Cerebellar nuclear complex (tissue), 1 donor: ENCODE data around the gene FRMD4A.
"Not testable (repeated sequence)": the region's sequence is repeated elsewhere in the genome, so short reads cannot be mapped to it uniquely, and the experiment has no call there.

Source experiments
- DNase-seq, 2 experiments: peaks; one replicate each; lab custom pipeline; 2025; lab: John Stamatoyannopoulos, UW

FRMD4A gene

GRCh38 chr10:14056610-14057332 lies 274.0 kb downstream of the FRMD4A start:
- no peak for DNase-seq

- no peak for DNase-seq
Measured at GRCh38 chr10:14052931-14053330, 277.8 kb downstream of the FRMD4A start.

- no peak for DNase-seq
Measured at GRCh38 chr10:14050598-14050997, 280.1 kb downstream of the FRMD4A start.

DNA sequence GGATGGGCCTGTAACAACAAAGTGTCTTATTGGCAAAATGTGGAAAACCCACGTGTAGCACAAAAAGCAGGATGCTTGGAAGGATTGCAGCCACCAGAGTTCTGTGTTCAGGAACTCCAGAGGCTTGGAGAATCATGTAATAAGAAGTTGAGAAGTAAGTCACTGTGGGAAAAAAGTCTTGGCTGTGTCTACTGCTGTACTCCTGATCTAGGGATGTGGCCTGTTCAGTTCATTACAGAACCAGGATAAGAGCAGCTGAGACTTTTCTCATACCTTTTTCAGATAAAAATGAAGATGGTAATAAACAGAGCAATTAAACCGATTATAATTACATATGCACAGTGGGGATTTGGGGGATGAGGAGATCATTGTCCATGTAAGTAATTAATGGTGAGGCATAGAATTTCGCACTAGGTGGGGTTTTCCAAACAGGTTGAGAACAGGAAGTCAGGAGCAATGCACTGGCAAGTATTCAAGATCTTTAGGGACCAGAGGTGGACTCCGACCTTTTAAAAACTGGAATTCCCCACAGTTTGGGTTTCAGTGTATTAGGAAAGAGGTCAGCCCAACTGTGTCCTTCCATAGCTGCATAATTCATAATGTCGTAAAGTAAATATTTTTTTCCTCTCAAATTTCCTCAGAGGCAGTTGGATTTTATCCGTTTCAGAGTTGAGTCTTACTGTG lies 281.7 kb downstream of the FRMD4A start:
- no peak for DNase-seq

- no peak for DNase-seq
Measured at GRCh38 chr10:14047431-14047830, 283.3 kb downstream of the FRMD4A start.

DNA sequence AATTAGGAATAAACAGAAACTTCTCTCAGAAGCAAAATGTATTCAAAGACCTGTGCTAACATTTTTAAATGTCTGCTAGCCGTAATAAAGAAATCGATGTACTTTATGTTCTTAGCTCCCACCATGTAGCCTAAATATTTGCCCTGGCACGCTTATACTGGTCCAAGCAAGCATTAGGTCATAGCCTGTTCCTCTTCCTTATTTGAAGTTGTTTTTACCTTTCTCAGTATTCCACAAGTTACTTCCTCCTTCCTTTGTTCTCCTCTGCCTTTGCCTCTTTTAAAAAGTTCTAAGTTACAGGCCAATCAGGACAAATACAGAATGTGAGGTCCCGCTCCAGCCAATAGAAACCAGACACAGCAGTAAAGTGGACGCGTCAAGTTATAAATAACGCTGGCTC lies 288.7 kb downstream of the FRMD4A start:
- not testable (repeated sequence) for DNase-seq

DNA sequence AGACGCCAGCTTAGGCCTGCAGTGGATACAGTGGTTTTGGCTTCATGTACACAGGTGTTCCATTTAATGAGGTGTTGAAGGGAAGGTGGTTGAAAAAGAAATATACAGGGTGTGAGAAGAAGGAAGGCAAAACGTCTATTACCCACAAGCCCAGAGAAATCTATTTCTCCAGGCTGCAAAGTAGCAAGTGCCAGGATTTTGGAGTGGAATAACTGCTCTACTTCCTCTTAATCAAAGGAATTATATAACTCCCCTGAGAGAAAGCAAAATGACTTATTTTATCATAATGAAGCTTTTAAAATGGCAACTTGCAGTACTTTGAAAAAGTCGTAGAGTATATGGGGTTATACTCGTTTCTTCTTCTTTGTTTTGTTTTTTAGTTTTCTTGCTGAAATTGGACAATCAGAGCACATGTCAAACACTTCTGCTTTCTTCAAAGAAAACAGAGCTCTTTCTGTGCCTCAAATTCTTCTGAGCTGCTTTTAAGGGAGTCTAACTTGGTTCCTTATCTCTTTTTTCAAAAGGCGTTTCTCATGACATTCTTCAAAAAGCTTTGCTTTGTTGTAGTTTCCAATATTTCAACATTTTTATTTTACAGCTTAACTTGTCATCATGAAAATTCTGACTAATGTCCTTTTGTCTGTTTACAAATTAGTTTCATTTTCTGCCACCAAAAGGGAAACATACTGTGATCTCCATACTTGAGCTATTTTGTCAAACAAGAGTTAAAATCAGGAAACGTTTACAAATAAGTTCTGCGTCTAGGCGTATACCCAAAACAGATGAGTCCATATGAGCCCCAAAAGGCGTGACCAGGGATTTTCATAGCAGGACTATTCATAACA lies 289.7 kb downstream of the FRMD4A start:
- no peak for DNase-seq

- DNase-seq, result no peak
Measured at GRCh38 chr10:14039968-14040668, 290.6 kb downstream of the FRMD4A start.

DNA sequence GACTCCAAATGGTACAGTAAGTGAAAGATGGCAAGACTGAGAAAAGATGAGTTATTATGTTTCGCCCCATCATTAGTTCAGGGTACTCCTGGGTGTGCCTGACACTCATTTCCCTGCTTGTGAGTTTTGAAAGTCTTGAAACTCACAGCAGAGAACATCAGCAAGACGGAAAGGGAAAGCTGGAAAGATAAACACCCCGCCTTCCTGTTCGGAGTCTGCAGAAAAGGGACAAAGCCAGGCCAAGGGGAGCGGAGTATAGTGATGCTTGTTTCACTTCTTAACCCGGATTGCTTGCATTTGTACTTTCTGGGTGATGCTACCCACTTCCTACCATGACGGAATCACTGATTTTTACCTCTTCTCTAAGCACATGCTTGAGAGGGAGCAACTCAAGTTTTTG lies 294.5 kb downstream of the FRMD4A start:
- DNase-seq, result no peak

DNA sequence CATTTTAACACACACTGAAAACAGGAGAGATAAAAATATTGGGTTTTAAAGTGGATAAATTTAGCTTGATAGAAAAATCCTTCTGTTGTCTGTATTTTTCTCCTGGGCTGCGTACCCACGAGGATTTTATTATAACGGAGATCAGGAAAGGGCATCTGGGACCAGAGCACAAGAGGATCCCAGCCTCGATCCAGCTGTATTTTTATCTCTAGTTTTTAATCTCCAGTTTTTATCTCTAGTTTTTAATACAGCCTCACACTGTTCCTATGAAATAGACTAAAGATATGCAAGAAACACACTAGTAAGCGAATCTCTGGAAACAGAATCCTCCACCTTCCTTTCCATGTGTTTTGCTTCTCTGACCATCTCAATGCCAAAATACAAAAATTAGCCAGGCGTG lies 295.2 kb downstream of the FRMD4A start:
- no peak for DNase-seq

DNA sequence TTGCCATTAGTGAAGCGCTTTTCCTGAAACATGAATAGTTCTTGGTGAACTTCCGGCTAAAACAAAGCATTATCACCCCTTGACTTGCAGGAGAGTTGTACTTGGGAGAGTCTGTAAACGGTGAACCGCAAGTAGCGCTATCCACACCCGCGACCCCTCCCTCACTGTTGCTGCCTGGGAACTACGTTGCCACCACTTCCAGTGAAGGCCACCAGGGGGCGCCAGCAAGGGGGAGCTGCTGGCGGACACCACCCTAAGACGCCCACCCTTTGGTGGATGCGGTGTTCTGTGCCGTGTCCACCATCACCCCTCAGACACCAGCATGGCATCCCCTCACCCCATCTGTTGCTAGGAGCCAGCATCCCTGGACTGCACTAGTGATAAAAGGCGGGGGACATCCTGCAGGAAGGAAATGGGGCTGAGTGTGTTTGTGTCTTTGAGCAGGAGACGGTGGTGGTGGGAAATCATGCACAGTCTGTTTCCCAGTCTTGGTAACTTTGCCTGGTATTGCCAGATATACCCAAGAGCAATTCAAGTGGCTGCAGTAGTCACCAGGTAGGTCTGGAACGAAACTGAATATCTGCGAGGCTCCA lies 298.2 kb downstream of the FRMD4A start:
- no peak for DNase-seq

DNA sequence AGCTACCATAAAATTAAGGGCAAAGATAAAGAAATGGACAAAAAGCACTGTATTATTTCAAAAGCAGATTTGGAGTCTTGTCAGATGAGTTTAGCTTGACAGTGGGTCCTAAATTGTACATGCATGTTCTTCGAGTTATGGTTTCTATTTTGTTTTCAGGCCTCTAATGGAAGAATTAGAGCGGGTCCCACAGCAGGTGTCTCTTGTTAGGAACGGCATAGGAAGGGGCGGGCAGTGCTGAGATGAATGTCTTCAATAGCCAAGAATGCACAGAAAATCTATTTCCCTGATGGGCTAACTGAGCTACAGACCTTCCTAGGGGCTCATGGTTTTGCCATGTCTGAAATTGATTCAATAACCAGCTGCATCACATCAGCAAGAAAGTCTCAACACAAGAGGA lies 304.4 kb downstream of the FRMD4A start:
- no peak for DNase-seq

DNA sequence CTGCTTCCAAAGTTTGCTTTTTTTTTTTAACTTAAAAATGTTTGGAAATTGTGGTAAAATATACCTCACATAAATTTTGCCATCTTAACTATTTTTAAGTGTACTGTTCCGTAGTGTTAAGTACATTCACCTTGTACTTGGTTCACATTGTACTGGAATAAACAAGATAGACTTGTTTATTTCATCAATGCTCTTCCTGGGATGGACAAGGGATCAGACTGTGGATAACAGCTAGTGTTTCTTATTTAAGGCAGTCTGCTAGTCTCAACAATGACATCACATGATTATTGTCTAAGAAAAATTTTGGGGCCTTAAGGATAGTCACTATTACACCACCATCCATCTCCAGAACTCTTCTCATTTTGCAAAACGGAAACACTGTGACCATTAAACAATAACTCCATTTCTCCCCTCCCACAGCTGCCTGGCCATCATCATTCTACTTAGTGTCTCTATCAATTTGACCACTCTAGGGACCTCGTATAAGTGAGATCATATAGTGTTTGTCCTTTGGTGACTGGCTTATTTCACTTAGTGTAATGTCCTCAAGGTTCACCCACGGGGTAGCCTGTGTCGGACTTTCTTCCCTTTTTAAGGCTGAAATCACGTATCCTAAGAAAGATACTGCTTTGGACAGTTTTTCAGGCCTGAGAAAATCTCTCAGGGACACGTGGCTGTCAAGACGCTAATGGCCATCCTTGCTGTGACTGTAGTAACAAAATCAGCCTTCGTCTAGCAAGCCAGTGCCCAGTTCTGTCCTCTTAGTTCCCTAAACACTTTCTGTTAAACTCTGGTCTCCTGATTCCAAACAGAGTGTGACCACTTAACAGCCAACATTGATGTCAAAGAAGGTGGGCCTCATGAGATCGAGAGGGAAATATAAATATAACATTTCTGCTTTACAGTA lies 305.2 kb downstream of the FRMD4A start:
- no peak for DNase-seq

GRCh38 chr10:14024329-14025202 lies 306.2 kb downstream of the FRMD4A start:
- DNase-seq, result no peak

- no peak for DNase-seq
Measured at GRCh38 chr10:14023673-14024328, 306.9 kb downstream of the FRMD4A start.

DNA sequence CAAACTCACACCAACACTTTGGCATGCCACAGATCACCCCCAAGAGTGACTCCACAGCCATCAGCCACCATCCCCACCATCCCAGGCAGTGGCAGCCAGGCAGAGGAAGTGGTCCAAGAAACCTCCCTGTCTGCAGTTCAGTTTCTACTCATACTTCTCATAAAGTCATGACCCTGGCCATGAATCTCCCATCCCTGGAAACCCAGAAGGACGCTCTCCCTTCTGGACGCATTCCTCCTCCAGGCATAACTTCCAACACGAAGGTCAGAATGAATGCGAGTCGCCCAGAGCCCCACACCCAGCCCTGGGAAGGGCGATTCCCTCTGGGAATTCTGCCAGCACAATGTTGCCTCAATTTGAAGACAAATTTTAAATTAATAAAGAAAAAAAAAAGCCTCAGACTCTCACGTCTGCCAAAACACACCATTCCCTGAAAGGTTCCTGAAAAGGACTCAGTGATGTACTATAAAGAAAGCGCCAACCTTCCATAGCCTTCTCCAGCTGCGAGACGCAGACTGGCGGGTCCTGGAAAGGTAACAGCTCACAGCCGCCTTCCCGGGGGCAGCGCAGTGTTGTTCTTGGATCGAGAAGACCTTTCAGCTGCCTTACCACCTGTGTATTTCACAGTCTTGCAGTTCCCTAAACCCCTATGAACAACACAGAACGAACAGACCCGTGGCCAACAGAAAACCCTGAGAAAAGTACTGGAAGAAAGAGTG lies 307.6 kb downstream of the FRMD4A start:
- no peak for DNase-seq

DNA sequence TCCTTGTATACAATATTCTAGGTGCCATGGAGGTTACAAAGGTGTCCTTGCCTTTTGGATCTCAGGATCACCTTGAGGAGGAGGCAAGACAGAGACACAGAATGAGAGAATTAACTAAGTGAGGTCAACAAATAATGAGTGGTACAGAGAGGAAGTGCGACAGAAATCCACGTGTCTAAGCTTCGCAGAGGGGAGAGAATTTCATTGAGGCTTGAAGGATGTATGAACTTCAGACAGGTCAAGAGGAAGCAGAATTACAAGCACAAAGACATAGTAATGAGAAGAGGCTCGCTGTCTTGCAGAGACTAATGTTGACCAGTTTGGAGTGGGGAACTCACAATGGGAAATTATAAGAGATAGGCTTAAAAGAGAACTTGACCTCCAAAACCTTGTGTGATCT lies 308.7 kb downstream of the FRMD4A start:
- no peak for DNase-seq

DNA sequence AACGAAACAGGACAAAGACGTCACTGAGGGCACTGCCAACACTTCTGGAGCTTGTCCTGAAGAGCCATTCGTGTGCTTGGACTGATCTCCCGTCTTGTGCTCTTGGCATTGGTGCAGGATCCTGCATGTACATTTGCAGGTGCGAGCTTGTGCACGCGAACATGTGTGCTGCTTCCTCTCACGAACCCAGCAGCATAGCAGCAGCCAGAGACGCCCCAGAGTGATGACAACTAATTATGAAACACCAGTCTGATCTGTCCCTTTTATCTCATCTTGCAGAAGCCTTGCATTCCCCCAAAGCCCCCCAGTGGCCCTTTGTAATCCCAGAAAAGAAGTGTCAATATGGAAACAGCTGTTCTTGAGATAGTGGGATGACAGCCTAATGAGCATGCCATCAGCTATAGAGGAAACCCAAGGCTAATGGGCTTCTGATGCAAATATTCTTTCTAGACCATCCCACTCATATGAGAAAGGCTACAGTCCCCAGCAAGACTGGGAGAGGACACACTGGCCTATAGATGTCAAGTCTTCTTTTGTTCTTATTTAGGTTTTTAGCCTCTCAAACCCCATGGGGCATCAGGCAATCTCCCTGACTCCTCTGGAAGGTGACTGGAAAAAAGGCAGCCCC lies 310.6 kb downstream of the FRMD4A start:
- no peak for DNase-seq
